Measurements from ENCODE around the gene FCER2. TPM values are rescaled to one million over a fixed set of nuclear protein-coding genes. Genes with fewer than 3 reads are reported as not detected.

The FCER2 gene
- polyA plus RNA-seq, 4 donors, result 0.15 to 0.29 (median 0.17) TPM; not detected in 1

Other genes starting within 250 kb of the FCER2 start
- gene PEX11G, start 213.1 kb downstream of the FCER2 start, polyA plus RNA-seq (ENCODE audit: insufficient read length in 4 of 4), result 1 to 10 TPM; 4.9 to 9.3 (median 5.6) TPM
- gene ZNF358, start 186.0 kb downstream of the FCER2 start, polyA plus RNA-seq (ENCODE audit: insufficient read length in 4 of 4), result 10 to 100 TPM; 43.1 to 69.6 (median 43.7) TPM
- 10 to 100 TPM; 15.2 to 19.7 (median 16.1) TPM for gene MCOLN1, start 179.5 kb downstream of the FCER2 start, polyA plus RNA-seq (ENCODE audit: insufficient read length in 4 of 4)
- gene PNPLA6, start 166.4 kb downstream of the FCER2 start, polyA plus RNA-seq (ENCODE audit: insufficient read length in 4 of 4), result 10 to 100 TPM; 36.2 to 45.1 (median 41.9) TPM
- 10 to 100 TPM; 13.2 to 22.5 (median 16.8) TPM for gene CAMSAP3, start 106.3 kb downstream of the FCER2 start, polyA plus RNA-seq (ENCODE audit: insufficient read length in 4 of 4)
- 10 to 100 TPM; 33.3 to 47.0 (median 34.9) TPM for gene XAB2, start 72.6 kb downstream of the FCER2 start, polyA plus RNA-seq (ENCODE audit: insufficient read length in 4 of 4)
- gene PET100, start 72.3 kb downstream of the FCER2 start, polyA plus RNA-seq (ENCODE audit: insufficient read length in 4 of 4), result 100 to 1,000 TPM in 2 of 4 donors, 10 to 100 TPM in 2; 86.2 to 115 (median 105) TPM
- 1 to 10 TPM in 2 of 4 donors, under 1 TPM in 2; 0.82 to 1.6 (median 1.0) TPM for gene PCP2, start 68.4 kb downstream of the FCER2 start, polyA plus RNA-seq (ENCODE audit: insufficient read length in 4 of 4)
- 10 to 100 TPM; 54.9 to 68.0 (median 66.3) TPM for gene STXBP2, start 65.0 kb downstream of the FCER2 start, polyA plus RNA-seq (ENCODE audit: insufficient read length in 4 of 4)
- 1 to 10 TPM in 2 of 4 donors, under 1 TPM in 2; 0.34 to 1.5 (median 1.0) TPM for gene RETN, start 33.1 kb downstream of the FCER2 start, polyA plus RNA-seq (ENCODE audit: insufficient read length in 4 of 4)
- under 1 TPM; 0.11 to 0.66 (median 0.17) TPM for gene MCEMP1, start 25.0 kb downstream of the FCER2 start, polyA plus RNA-seq (ENCODE audit: insufficient read length in 4 of 4)
- gene TRAPPC5, start 21.3 kb downstream of the FCER2 start, polyA plus RNA-seq (ENCODE audit: insufficient read length in 4 of 4), result 10 to 100 TPM; 40.6 to 72.7 (median 48.4) TPM
- gene CLEC4G, start 30.0 kb upstream of the FCER2 start, polyA plus RNA-seq (ENCODE audit: insufficient read length in 4 of 4), result under 1 TPM in 1 of 4 donors, not detected in 3; 0.13 TPM
- 1 to 10 TPM; 1.0 to 1.7 (median 1.3) TPM for gene CD209, start 45.4 kb upstream of the FCER2 start, polyA plus RNA-seq (ENCODE audit: insufficient read length in 4 of 4)
- 1 to 10 TPM; 2.6 to 3.7 (median 3.3) TPM for gene CLEC4M, start 61.1 kb upstream of the FCER2 start, polyA plus RNA-seq (ENCODE audit: insufficient read length in 4 of 4)
- 10 to 100 TPM; 15.4 to 19.0 (median 16.1) TPM for gene EVI5L, start 128.1 kb upstream of the FCER2 start, polyA plus RNA-seq (ENCODE audit: insufficient read length in 4 of 4)
- gene PRR36, start 172.3 kb upstream of the FCER2 start, polyA plus RNA-seq (ENCODE audit: insufficient read length in 4 of 4), result 1 to 10 TPM; 5.6 to 9.4 (median 7.6) TPM
- gene LRRC8E, start 186.4 kb upstream of the FCER2 start, polyA plus RNA-seq (ENCODE audit: insufficient read length in 4 of 4), result 1 to 10 TPM; 2.3 to 2.9 (median 2.5) TPM
- 10 to 100 TPM; 25.9 to 35.8 (median 26.2) TPM for gene MAP2K7, start 201.7 kb upstream of the FCER2 start, polyA plus RNA-seq (ENCODE audit: insufficient read length in 4 of 4)
- gene TGFBR3L, start 212.7 kb upstream of the FCER2 start, polyA plus RNA-seq (ENCODE audit: insufficient read length in 4 of 4), result 1 to 10 TPM in 1 of 4 donors, under 1 TPM in 3; 0.28 to 1.1 (median 0.60) TPM
- 10 to 100 TPM; 14.5 to 24.6 (median 16.6) TPM for gene SNAPC2, start 218.2 kb upstream of the FCER2 start, polyA plus RNA-seq (ENCODE audit: insufficient read length in 4 of 4)
- 10 to 100 TPM; 13.5 to 38.3 (median 19.1) TPM for gene CTXN1, start 224.0 kb upstream of the FCER2 start, polyA plus RNA-seq (ENCODE audit: insufficient read length in 4 of 4)
- gene TIMM44, start 241.5 kb upstream of the FCER2 start, polyA plus RNA-seq (ENCODE audit: insufficient read length in 4 of 4), result 10 to 100 TPM; 36.2 to 50.2 (median 37.9) TPM